Astrocyte (in vitro differentiated cells and primary cell): ENCODE results near the gene DENND10. TPM values are rescaled to one million over a fixed set of nuclear protein-coding genes. Genes with fewer than 3 reads are reported as not detected.
"Not testable (repeated sequence)": the region's sequence is repeated elsewhere in the genome, so short reads cannot be mapped to it uniquely, and the experiment has no call there.

Experiments used
- DNase-seq: peaks from one replicate; pipeline ENCODE4 v3.0.0-alpha.2; 2010; ENCODE audit warnings: low read depth
- FAIRE-seq: peaks from 2 replicates; lab custom pipeline; 2011; peaks lifted over from hg19 to GRCh38; lab: Jason Lieb, UNC
- H2AFZ ChIP-seq: 2 replicates; pipeline ENCODE4 v1.6.0; 2012; ENCODE audit warnings: low read depth, low read length, inconsistent platforms
- H3K27ac ChIP-seq: 2 replicates; pipeline ENCODE4 v1.5.1; 2011; ENCODE audit warnings: low read depth, low read length, inconsistent platforms
- H3K27me3 ChIP-seq: 2 replicates; pipeline ENCODE4 v1.6.0; 2011; ENCODE audit warnings: low read length, inconsistent platforms; ENCODE audit not compliant: insufficient read depth
- H3K36me3 ChIP-seq: 2 replicates; pipeline ENCODE4 v1.5.1; 2011; ENCODE audit warnings: low read length, inconsistent platforms; ENCODE audit not compliant: insufficient read depth
- H3K4me1 ChIP-seq: 2 replicates; pipeline ENCODE4 v1.5.1; 2011; ENCODE audit warnings: low read length, inconsistent platforms; ENCODE audit not compliant: insufficient read depth
- H3K4me2 ChIP-seq: 2 replicates; pipeline ENCODE4 v1.6.0; 2012; ENCODE audit warnings: low read length, inconsistent platforms
- H3K4me3 ChIP-seq: 2 replicates; pipeline ENCODE4 v1.5.1; 2011; ENCODE audit warnings: low read depth, mild to moderate bottlenecking, low read length, inconsistent platforms; ENCODE audit not compliant: insufficient read depth
- H3K79me2 ChIP-seq: 2 replicates; pipeline ENCODE4 v1.6.0; 2012; ENCODE audit warnings: mild to moderate bottlenecking, low read length, inconsistent platforms; ENCODE audit not compliant: insufficient read depth
- H3K9ac ChIP-seq: 2 replicates; pipeline ENCODE4 v1.6.0; 2012; ENCODE audit warnings: mild to moderate bottlenecking, low read length, inconsistent platforms
- H3K9me3 ChIP-seq: 2 replicates; pipeline ENCODE4 v1.5.1; 2012; ENCODE audit warnings: low read depth, mild to moderate bottlenecking, low read length, inconsistent platforms; ENCODE audit not compliant: insufficient read depth
- H4K20me1 ChIP-seq: 2 replicates; pipeline ENCODE4 v1.6.0; 2012; ENCODE audit warnings: low read length, inconsistent platforms; ENCODE audit not compliant: insufficient read depth
- H3K27ac Mint-ChIP-seq: one replicate; pipeline ENCODE4 v1.8.0; 2021; ENCODE audit warnings: mild to moderate bottlenecking, mixed read lengths; ENCODE audit not compliant: unreplicated experiment
- H3K27me3 Mint-ChIP-seq: one replicate; pipeline ENCODE4 v1.8.0; 2021; ENCODE audit warnings: low read depth, mixed read lengths; ENCODE audit not compliant: unreplicated experiment
- H3K36me3 Mint-ChIP-seq: one replicate; pipeline ENCODE4 v1.8.0; 2021; ENCODE audit warnings: low read depth, mixed read lengths; ENCODE audit not compliant: unreplicated experiment
- H3K4me1 Mint-ChIP-seq: one replicate; pipeline ENCODE4 v1.8.0; 2021; ENCODE audit warnings: low read depth, mixed read lengths; ENCODE audit not compliant: unreplicated experiment
- H3K4me3 Mint-ChIP-seq: one replicate; pipeline ENCODE4 v1.8.0; 2021; ENCODE audit warnings: mild to moderate bottlenecking, moderate library complexity, mixed read lengths; ENCODE audit not compliant: unreplicated experiment
- H3K9me3 Mint-ChIP-seq: one replicate; pipeline ENCODE4 v1.8.0; 2021; ENCODE audit warnings: mild to moderate bottlenecking, mixed read lengths; ENCODE audit not compliant: unreplicated experiment
- CTCF ChIP-seq: IDR thresholded peaks from 2 replicates; pipeline ENCODE4 v1.5.1; 2011; ENCODE audit warnings: low read depth, mild to moderate bottlenecking, inconsistent platforms, low read length, moderate library complexity; ENCODE audit not compliant: insufficient read depth
- EZH2 ChIP-seq: IDR thresholded peaks from 2 replicates; pipeline ENCODE4 v1.6.1; 2012; ENCODE audit warnings: mild to moderate bottlenecking, low read length, inconsistent platforms; ENCODE audit not compliant: insufficient read depth
- total RNA-seq: library from RNA; stranded (reverse); gene quantifications from 2 replicates; pipeline ENCODE4 v1.2.1, GENCODE V29; 2021

DENND10 gene
- total RNA-seq, 1 donor from 2014 or later: 41.8 TPM

DNA sequence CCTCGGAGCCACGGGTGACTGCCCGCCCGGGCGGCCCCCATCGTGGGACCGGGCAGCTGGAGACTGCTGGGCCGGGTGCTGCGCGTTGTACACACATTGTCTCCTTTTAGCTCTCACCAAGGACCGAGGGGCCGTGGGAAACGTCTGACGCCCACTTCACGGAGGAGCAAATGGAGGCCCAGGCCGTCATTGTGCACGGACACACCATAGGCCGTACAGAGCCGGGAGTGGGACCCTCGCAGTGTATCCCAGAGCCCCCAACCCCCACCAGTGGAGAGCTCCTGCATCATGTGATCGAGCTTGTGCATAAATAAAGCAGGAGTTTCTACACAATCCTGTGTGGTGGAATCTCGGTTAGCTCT, 722 bp downstream of the DENND10 start:
- TF ChIP-seq EZH2: no peak
- TF ChIP-seq CTCF: no peak
- H3K27ac ChIP-seq: peak overlapping the region; percentile 40
- DNase-seq (peak; percentile 4), FAIRE-seq (no peak)
- peak overlapping the region; percentile 88 for H2AFZ ChIP-seq
- peaks cover 20% of the 10 kb centered on the region for H3K79me2 ChIP-seq
- H3K4me2 ChIP-seq: peak overlapping the region; percentile 92
- H3K9me3 ChIP-seq: no peaks in the 10 kb centered on the region
- H3K36me3 Mint-ChIP-seq: peaks cover 4% of the 10 kb centered on the region
- no peak overlapping the region for H3K27ac Mint-ChIP-seq
- H3K27me3 Mint-ChIP-seq: peaks cover 2% of the 10 kb centered on the region
- no peaks in the 10 kb centered on the region for H3K9me3 Mint-ChIP-seq
- peaks cover 22% of the 10 kb centered on the region for H4K20me1 ChIP-seq
- H3K4me3 ChIP-seq: peak overlapping the region; percentile 82
- peak overlapping the region; percentile 87 for H3K9ac ChIP-seq
- no peaks in the 10 kb centered on the region for H3K27me3 ChIP-seq
- peak overlapping the region; percentile 87 for H3K4me3 Mint-ChIP-seq
- H3K4me1 ChIP-seq: peaks cover 7% of the 10 kb centered on the region
- peaks cover 4% of the 10 kb centered on the region for H3K36me3 ChIP-seq
- H3K4me1 Mint-ChIP-seq: peaks cover 4% of the 10 kb centered on the region

- H3K4me1 Mint-ChIP-seq: peaks cover 4% of the 10 kb centered on the region
- peak overlapping the region; percentile 92 for H3K4me2 ChIP-seq
- H3K4me1 ChIP-seq: peaks cover 7% of the 10 kb centered on the region
- peaks cover 2% of the 10 kb centered on the region for H3K27me3 Mint-ChIP-seq
- H3K9me3 Mint-ChIP-seq: no peaks in the 10 kb centered on the region
- H3K27ac Mint-ChIP-seq: no peak overlapping the region
- no peak overlapping the region for H2AFZ ChIP-seq
- H3K79me2 ChIP-seq: peaks cover 20% of the 10 kb centered on the region
- no peak for FAIRE-seq
- no peaks in the 10 kb centered on the region for H3K9me3 ChIP-seq
- peaks cover 4% of the 10 kb centered on the region for H3K36me3 ChIP-seq
- DNase-seq: no peak
- H3K27ac ChIP-seq: no peak overlapping the region
- H3K36me3 Mint-ChIP-seq: peaks cover 4% of the 10 kb centered on the region
- H3K4me3 ChIP-seq: peak overlapping the region; percentile 82
- no peaks in the 10 kb centered on the region for H3K27me3 ChIP-seq
- TF ChIP-seq EZH2 (no peak), CTCF (no peak)
- H3K9ac ChIP-seq: peak overlapping the region; percentile 87
- peaks cover 22% of the 10 kb centered on the region for H4K20me1 ChIP-seq
- peak overlapping the region; percentile 87 for H3K4me3 Mint-ChIP-seq
Measured at GRCh38 chr10:119105155-119105554, 1.2 kb downstream of the DENND10 start.

DNA sequence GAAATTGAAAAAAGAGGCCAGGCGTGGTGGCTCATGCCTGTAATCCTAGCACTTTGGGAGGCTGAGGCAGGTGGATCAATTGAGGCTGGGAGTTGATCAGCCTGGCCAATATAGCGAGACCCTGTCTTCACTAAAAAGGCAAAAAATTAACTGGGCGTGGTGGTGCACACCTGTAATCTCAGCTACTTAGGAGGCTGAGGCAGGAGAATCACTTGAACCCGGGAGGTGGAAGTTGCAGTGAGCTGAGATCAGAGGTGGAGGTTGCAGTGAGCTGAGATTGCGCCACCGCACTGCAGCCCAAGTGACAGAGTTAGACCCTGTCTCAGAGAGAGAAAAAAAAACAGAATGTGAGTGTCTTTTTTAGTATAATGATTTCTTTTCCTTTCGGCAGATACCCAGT, 2.0 kb downstream of the DENND10 start:
- peaks cover 20% of the 10 kb centered on the region for H3K79me2 ChIP-seq
- not testable (repeated sequence) for H2AFZ ChIP-seq, H3K9me3 ChIP-seq, H3K27ac Mint-ChIP-seq, FAIRE-seq, H3K4me2 ChIP-seq, H3K4me1 ChIP-seq, H3K4me1 Mint-ChIP-seq, H3K27me3 Mint-ChIP-seq, DNase-seq, H3K9ac ChIP-seq, H3K36me3 Mint-ChIP-seq, H3K27me3 ChIP-seq, H3K4me3 ChIP-seq, H3K36me3 ChIP-seq, H3K9me3 Mint-ChIP-seq, H3K27ac ChIP-seq
- peak overlapping the region; percentile 87 for H3K4me3 Mint-ChIP-seq
- H4K20me1 ChIP-seq: peaks cover 22% of the 10 kb centered on the region

- H3K4me3 ChIP-seq, H3K4me1 Mint-ChIP-seq, H3K27me3 ChIP-seq, H2AFZ ChIP-seq, H3K27me3 Mint-ChIP-seq, H3K4me2 ChIP-seq, H3K36me3 Mint-ChIP-seq, H3K4me1 ChIP-seq, DNase-seq, H3K36me3 ChIP-seq, H3K27ac ChIP-seq, FAIRE-seq, H3K4me3 Mint-ChIP-seq, H3K9me3 ChIP-seq, H3K9me3 Mint-ChIP-seq, H3K27ac Mint-ChIP-seq, H3K9ac ChIP-seq: not testable (repeated sequence)
- peaks cover 22% of the 10 kb centered on the region for H4K20me1 ChIP-seq
- H3K79me2 ChIP-seq: peaks cover 20% of the 10 kb centered on the region
Measured at GRCh38 chr10:119107106-119107505, 3.2 kb downstream of the DENND10 start.

DNA sequence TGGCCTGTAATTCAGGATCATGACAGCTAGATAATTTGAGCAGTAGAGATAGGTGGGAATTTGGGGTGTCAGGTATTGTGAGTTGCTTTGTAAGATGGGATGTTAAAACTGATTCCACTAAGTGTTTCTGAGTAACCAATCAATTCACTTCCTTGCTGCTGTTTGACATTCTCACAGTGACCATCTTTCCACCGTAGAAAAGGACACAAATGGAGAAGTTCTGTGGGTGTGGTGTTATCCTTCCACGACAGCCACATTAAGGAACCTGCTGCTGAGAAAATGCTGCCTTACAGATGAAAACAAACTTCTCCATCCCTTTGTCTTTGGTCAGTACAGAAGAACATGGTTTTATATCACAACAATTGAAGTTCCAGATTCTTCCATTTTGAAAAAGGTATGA, 3.9 kb downstream of the DENND10 start:
- FAIRE-seq, H3K9me3 ChIP-seq, H3K27me3 Mint-ChIP-seq, H3K36me3 ChIP-seq, DNase-seq, H3K4me3 Mint-ChIP-seq, H2AFZ ChIP-seq, H3K27ac Mint-ChIP-seq, H3K27me3 ChIP-seq, H3K36me3 Mint-ChIP-seq, H3K27ac ChIP-seq, H3K9me3 Mint-ChIP-seq, H3K4me1 Mint-ChIP-seq, H3K4me2 ChIP-seq, H3K9ac ChIP-seq, H3K4me3 ChIP-seq: not testable (repeated sequence)
- Histone ChIP-seq H3K4me1 (peaks cover 13% of the 10 kb centered on the region), H3K79me2 (peaks cover 20% of the 10 kb centered on the region), H4K20me1 (peaks cover 22% of the 10 kb centered on the region)
